ENCODE data around the gene PVR. TPM values are rescaled to one million over a fixed set of nuclear protein-coding genes. Genes with fewer than 3 reads are reported as not detected.
"Not testable (repeated sequence)": the region's sequence is repeated elsewhere in the genome, so short reads cannot be mapped to it uniquely, and the experiment has no call there.

The PVR gene
- total RNA-seq, 3 donors from 2014 or later, result 8.5 to 30.2 (median 22.0) TPM

- TF ChIP-seq CTCF (IDR thresholded peaks at IDR 0.05) (no peak), POLR2AphosphoS5 (IDR thresholded peaks at IDR 0.05) (no peak), POLR2A (IDR thresholded peaks at IDR 0.05) (no peak)
- Histone ChIP-seq H3K36me3 (no peaks in the 10 kb centered on the region), H3K27ac (no peak overlapping the region), H3K4me3 (no peak overlapping the region), H3K4me1 (no peaks in the 10 kb centered on the region), H3K9me3 (no peaks in the 10 kb centered on the region), H3K27me3 (peaks cover 0 to 18% of the 10 kb centered on the region in 2 donors)
- no peak for DNase-seq (ENCODE audit: low spot score in 2 of 2)
- intact Hi-C loops (cut with DNase I; ENCODE audit: low total_unique reads), result no loop called here
These were observed 39.5 kb upstream of the PVR start for GRCh38 chr19:44604241-44604640.

GRCh38 chr19:44605547-44605946, 38.2 kb upstream of the PVR start:
- Histone ChIP-seq H3K27ac (no peak overlapping the region), H3K4me1 (no peaks in the 10 kb centered on the region)

GRCh38 chr19:44607049-44607448, 36.7 kb upstream of the PVR start:
- DNase-seq (ENCODE audit: low spot score in 2 of 2), result no peak
- Histone ChIP-seq H3K9me3 (no peaks in the 10 kb centered on the region), H3K27me3 (peaks cover 0 to 12% of the 10 kb centered on the region in 2 donors), H3K4me1 (no peaks in the 10 kb centered on the region), H3K36me3 (no peaks in the 10 kb centered on the region), H3K4me3 (no peak overlapping the region), H3K27ac (no peak overlapping the region)
- TF ChIP-seq POLR2A (IDR thresholded peaks at IDR 0.05), result no peak
- peak in 1 of 3 donors; percentile 21 for TF ChIP-seq POLR2AphosphoS5 (IDR thresholded peaks at IDR 0.05)
- intact Hi-C loops (cut with DNase I; ENCODE audit: low total_unique reads), result no loop called here

More at GRCh38 chr19:44605547-44605946, 38.2 kb upstream of the PVR start:
- intact Hi-C loops (cut with DNase I; ENCODE audit: low total_unique reads), result no loop called here
- Histone ChIP-seq H3K36me3 (no peaks in the 10 kb centered on the region), H3K9me3 (no peaks in the 10 kb centered on the region), H3K4me3 (no peak overlapping the region), H3K27me3 (peaks cover 0 to 12% of the 10 kb centered on the region in 2 donors)
- DNase-seq (ENCODE audit: low spot score in 2 of 2), result no peak
- TF ChIP-seq POLR2A (IDR thresholded peaks at IDR 0.05), result no peak
- no peak for TF ChIP-seq POLR2AphosphoS5 (IDR thresholded peaks at IDR 0.05)
- no peak for TF ChIP-seq CTCF (IDR thresholded peaks at IDR 0.05)

GRCh38 chr19:44607917-44608316, 35.8 kb upstream of the PVR start:
- H3K4me3 ChIP-seq, result no peak overlapping the region
- H3K4me1 ChIP-seq, result no peaks in the 10 kb centered on the region
- no peaks in the 10 kb centered on the region for H3K36me3 ChIP-seq
- intact Hi-C loops (cut with DNase I; ENCODE audit: low total_unique reads), result no loop called here
- H3K9me3 ChIP-seq, result no peaks in the 10 kb centered on the region
- no peak overlapping the region for H3K27ac ChIP-seq
- TF ChIP-seq POLR2AphosphoS5 (IDR thresholded peaks at IDR 0.05) (no peak), POLR2A (IDR thresholded peaks at IDR 0.05) (no peak), CTCF (IDR thresholded peaks at IDR 0.05) (no peak)
- no peak for DNase-seq (ENCODE audit: low spot score in 2 of 2)
- H3K27me3 ChIP-seq, result peaks cover 0 to 12% of the 10 kb centered on the region in 2 donors

GRCh38 chr19:44608391-44608821, 35.3 kb upstream of the PVR start:
- Histone ChIP-seq H3K36me3 (no peaks in the 10 kb centered on the region), H3K9me3 (no peaks in the 10 kb centered on the region), H3K27ac (no peak overlapping the region), H3K4me1 (no peaks in the 10 kb centered on the region), H3K4me3 (no peak overlapping the region), H3K27me3 (peaks cover 0 to 14% of the 10 kb centered on the region in 2 donors)
- TF ChIP-seq CTCF (IDR thresholded peaks at IDR 0.05) (no peak), POLR2AphosphoS5 (IDR thresholded peaks at IDR 0.05) (no peak), POLR2A (IDR thresholded peaks at IDR 0.05) (no peak)
- no peak for DNase-seq (ENCODE audit: low spot score in 2 of 2)
- intact Hi-C loops (cut with DNase I; ENCODE audit: low total_unique reads), result no loop called here

GRCh38 chr19:44609219-44609618, 34.5 kb upstream of the PVR start:
- no peaks in the 10 kb centered on the region for H3K4me1 ChIP-seq
- TF ChIP-seq POLR2A (IDR thresholded peaks at IDR 0.05), result no peak
- peaks cover 0 to 14% of the 10 kb centered on the region in 2 donors for H3K27me3 ChIP-seq
- intact Hi-C loops (cut with DNase I; ENCODE audit: low total_unique reads), result no loop called here
- no peak for DNase-seq (ENCODE audit: low spot score in 2 of 2)
- H3K9me3 ChIP-seq, result no peaks in the 10 kb centered on the region
- H3K4me3 ChIP-seq, result no peak overlapping the region
- no peak overlapping the region for H3K27ac ChIP-seq
- H3K36me3 ChIP-seq, result no peaks in the 10 kb centered on the region

- H3K27me3 ChIP-seq; intact Hi-C loops (cut with DNase I; ENCODE audit: low total_unique reads): not testable (repeated sequence)
These were observed 33.2 kb upstream of the PVR start for GRCh38 chr19:44610497-44610896.

More at GRCh38 chr19:44610497-44610896, 33.2 kb upstream of the PVR start:
- not testable (repeated sequence) for H3K9me3 ChIP-seq; H3K27ac ChIP-seq; H3K4me1 ChIP-seq; H3K4me3 ChIP-seq; H3K36me3 ChIP-seq; DNase-seq (ENCODE audit: low spot score in 2 of 2)

Measured in breast epithelium (tissue), 4 donors.